Endothelial cell of umbilical vein (primary cell): ENCODE data around the gene ENAH. TPM values are rescaled to one million over a fixed set of nuclear protein-coding genes. Genes with fewer than 3 reads are reported as not detected.

Experiments
- BruUV-seq: library from RNA; stranded (reverse); fragments of 400-500 nt; replicated peaks from 2 replicates; lab custom pipeline; 2021; lab: Mats Ljungman, UMichigan
- CTCF ChIA-PET: fragments of 300-600, 350-600 bp; sonication (Branson Sonifier 250); formaldehyde crosslinking; loops from one replicate; lab custom pipeline; 2021; ENCODE audit warnings: antibody characterized with exemption, inconsistent platforms; lab: Charles Lee
- POLR2A ChIA-PET: fragments of 300-600, 350-600 bp; sonication (Branson Sonifier 250); formaldehyde crosslinking; loops from one replicate; lab custom pipeline; 2021; ENCODE audit warnings: antibody characterized with exemption, inconsistent platforms; lab: Charles Lee
- DNase-seq: peaks from one replicate; pipeline ENCODE4 v3.0.0-alpha.2; 2011; ENCODE audit warnings: low read depth, low spot score
- FAIRE-seq: peaks from 2 replicates; lab custom pipeline; 2011; peaks lifted over from hg19 to GRCh38; lab: Jason Lieb, UNC
- H2AFZ ChIP-seq: 2 replicates; pipeline ENCODE4 v1.6.0; 2012; ENCODE audit warnings: low read depth, low read length, control low read depth, inconsistent platforms
- H3K27ac ChIP-seq: 2 replicates; pipeline ENCODE4 v1.5.1; 2011; ENCODE audit warnings: low read depth, mild to moderate bottlenecking, control low read depth, low read length, moderate library complexity; ENCODE audit not compliant: insufficient read depth
- H3K27me3 ChIP-seq, 2 experiments: 2 replicates each; pipeline versions ENCODE4 v1.6.0 to v1.6.1; 2011; ENCODE audit warnings: low read length in 2 of 2, mixed read lengths in 1 of 2; ENCODE audit not compliant: control insufficient read depth in 2 of 2, insufficient read depth in 2 of 2
- H3K36me3 ChIP-seq, 2 experiments: 2 replicates in 1 of 2; 3 replicates in 1 of 2; pipeline ENCODE4 v1.5.1; 2011; ENCODE audit warnings: low read length in 2 of 2, mild to moderate bottlenecking in 1 of 2, moderate library complexity in 1 of 2; ENCODE audit not compliant: control insufficient read depth in 2 of 2, insufficient read depth in 2 of 2; ENCODE audit errors: extremely low read depth in 1 of 2
- H3K4me1 ChIP-seq: 3 replicates; pipeline ENCODE4 v1.5.1; 2011; ENCODE audit warnings: mild to moderate bottlenecking, low read length; ENCODE audit not compliant: control insufficient read depth, insufficient read depth; ENCODE audit errors: extremely low read depth
- H3K4me2 ChIP-seq: 2 replicates; pipeline ENCODE4 v1.6.1; 2011; ENCODE audit warnings: low read length, control low read depth, mixed read lengths; ENCODE audit not compliant: insufficient read depth
- H3K4me3 ChIP-seq, 3 experiments: fragments of 200-600 bp in 1 of 3; sonication (generic), shearing (Covaris generic) in 1 of 3; replicated peaks in 1 of 3; 2 replicates each; pipeline ENCODE4 v1.5.1; 2011 to 2016; ENCODE audit warnings: control low read depth in 3 of 3, low read length in 3 of 3, mild to moderate bottlenecking in 2 of 3, inconsistent platforms in 1 of 3, low read depth in 1 of 3, moderate library complexity in 1 of 3; ENCODE audit not compliant: insufficient read depth in 1 of 3
- H3K79me2 ChIP-seq: 2 replicates; pipeline ENCODE4 v1.6.0; 2012; ENCODE audit warnings: low read length, inconsistent platforms; ENCODE audit not compliant: control insufficient read depth, insufficient read depth
- H3K9ac ChIP-seq: replicated peaks from 2 replicates; pipeline ENCODE3; 2011; ENCODE audit warnings: low read length, control low read depth; ENCODE audit not compliant: insufficient read depth; ENCODE audit errors: extremely low read depth
- H3K9me1 ChIP-seq: replicated peaks from 3 replicates; pipeline ENCODE4 v1.6.0; 2011; ENCODE audit warnings: mild to moderate bottlenecking, low read length; ENCODE audit not compliant: control insufficient read depth, insufficient read depth; ENCODE audit errors: extremely low read depth
- H3K9me3 ChIP-seq: replicated peaks from 2 replicates; pipeline ENCODE4 v1.5.1; 2012; ENCODE audit warnings: low read length, inconsistent platforms; ENCODE audit not compliant: control insufficient read depth, insufficient read depth
- H4K20me1 ChIP-seq: replicated peaks from 2 replicates; pipeline ENCODE3; 2011; ENCODE audit warnings: mild to moderate bottlenecking, low read length; ENCODE audit not compliant: control insufficient read depth, insufficient read depth; ENCODE audit errors: extremely low read depth
- EZH2 ChIP-seq: IDR thresholded peaks from 2 replicates; pipeline ENCODE4 v1.6.1; 2012; ENCODE audit warnings: borderline replicate concordance, low read depth, mild to moderate bottlenecking, moderate library complexity, low read length, inconsistent platforms; ENCODE audit not compliant: severe bottlenecking
- FOS ChIP-seq: IDR thresholded peaks from 2 replicates; pipeline ENCODE4 v1.6.1; 2011; ENCODE audit warnings: mild to moderate bottlenecking, low read length, moderate library complexity, borderline replicate concordance; ENCODE audit not compliant: insufficient read depth
- GATA2 ChIP-seq: IDR thresholded peaks from 2 replicates; pipeline ENCODE4 v1.7.0; 2011; ENCODE audit warnings: low read depth, mild to moderate bottlenecking, moderate library complexity, mixed read lengths, low read length; ENCODE audit not compliant: insufficient read length, insufficient read depth
- JUN ChIP-seq: IDR thresholded peaks from 2 replicates; pipeline ENCODE4 v1.6.1; 2011; ENCODE audit warnings: borderline replicate concordance, low read depth; ENCODE audit not compliant: insufficient read length, insufficient read depth
- MYC ChIP-seq: IDR thresholded peaks from one replicate; pipeline ENCODE4 v1.6.1; 2011; ENCODE audit warnings: mild to moderate bottlenecking, low read depth, low read length
- POLR2A ChIP-seq: IDR thresholded peaks from 2 replicates; pipeline ENCODE4 v1.6.1; 2012; ENCODE audit warnings: low read depth, mild to moderate bottlenecking, control low read depth, low read length
- POLR2AphosphoS5 ChIP-seq: IDR thresholded peaks from 2 replicates; pipeline ENCODE4 v1.6.1; 2012; ENCODE audit warnings: low read depth, mild to moderate bottlenecking, control low read depth, low read length, moderate library complexity; ENCODE audit not compliant: insufficient read depth
- dilution Hi-C: fragments of 300-500 bp; cut with MboI; formaldehyde crosslinking; loops from one replicate; pipeline ENCODE4 v1.15.0; 2019; ENCODE audit warnings: low sequenced_read_pairs; ENCODE audit not compliant: extremely low pct_ligation_motif_present
- intact Hi-C: fragments of 100-400 bp; cut with micrococcal nuclease; formaldehyde crosslinking; loops from one replicate; pipeline ENCODE4 v1.10.0; 2022
- polyA plus RNA-seq, 4 experiments: library from polyadenylated mRNA; depleted of rRNA in 3 of 4; stranded (reverse) in 3 of 4; unstranded in 1 of 4; fragments of >200 nt; gene quantifications; 2 replicates each; pipeline versions ENCODE4 v1.2.1 to v1.2.3, GENCODE V29; 2011 to 2012; ENCODE audit warnings: missing spikeins in 1 of 4
- total RNA-seq: library from RNA; stranded (reverse); gene quantifications from 2 replicates; pipeline ENCODE4 v1.2.3, GENCODE V29; 2021
- TF ChIP-seq, protein P1 (sequence below): IDR thresholded peaks from 2 replicates; pipeline ENCODE4 v1.6.1; 2011; ENCODE audit not compliant: insufficient read depth, insufficient read length
- TF ChIP-seq, protein P2 (sequence below), 2 donors: IDR thresholded peaks; 1 replicate in 1 of 2; 2 replicates in 1 of 2; pipeline ENCODE4 v1.5.1; 2011; ENCODE audit warnings: low read length in 2 of 2, mild to moderate bottlenecking in 2 of 2, moderate library complexity in 2 of 2, control low read depth in 1 of 2, inconsistent platforms in 1 of 2, low read depth in 1 of 2; ENCODE audit not compliant: insufficient read depth in 1 of 2; ENCODE audit errors: extremely low read depth in 1 of 2

ENAH gene
- total and polyA plus RNA-seq, 2 donors (not counting 3 experiments of a cell fraction or from before 2014, with no cell fraction given), result 19.9 to 95.6 TPM

DNA sequence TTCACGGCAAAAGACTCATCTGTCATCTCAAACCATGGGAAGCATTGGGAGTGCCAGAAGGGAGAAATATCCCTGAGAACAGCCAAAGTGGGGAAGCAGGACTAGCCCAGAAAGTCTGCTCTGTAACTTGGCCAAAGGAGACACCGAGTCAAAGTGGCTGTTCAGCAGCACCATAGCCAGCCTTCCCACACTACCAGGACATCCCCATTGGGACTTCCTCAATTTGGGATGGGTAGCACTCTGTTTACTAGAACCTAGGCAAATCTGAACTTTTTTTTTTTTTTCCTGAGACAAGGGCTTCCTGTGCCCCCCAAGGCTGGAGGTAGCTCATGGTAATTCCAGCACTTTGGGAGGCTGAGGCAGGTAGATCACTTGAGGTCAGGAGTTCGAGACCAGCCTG lies 93.0 kb downstream of the ENAH start:
- Histone ChIP-seq H2AFZ (no peak overlapping the region), H3K4me3 (no peak overlapping the region), H3K79me2 (no peaks in the 10 kb centered on the region), H3K9me1 (no peaks in the 10 kb centered on the region), H3K36me3 (peaks cover 0 to 5% of the 10 kb centered on the region in 2 experiments), H3K27me3 (no peaks in the 10 kb centered on the region), H3K4me1 (no peaks in the 10 kb centered on the region), H3K4me2 (no peak overlapping the region), H3K9me3 (no peaks in the 10 kb centered on the region), H3K27ac (no peak overlapping the region), H4K20me1 (no peaks in the 10 kb centered on the region), H3K9ac (no peak overlapping the region)
- intact Hi-C loops (loop anchor here (10.0 kb wide), 1 partner anchor 415 kb away; no protein-coding TSS in a partner anchor), dilution Hi-C loops (no loop called here)
- DNase-seq, result no peak
- TF ChIP-seq, protein P1, sequence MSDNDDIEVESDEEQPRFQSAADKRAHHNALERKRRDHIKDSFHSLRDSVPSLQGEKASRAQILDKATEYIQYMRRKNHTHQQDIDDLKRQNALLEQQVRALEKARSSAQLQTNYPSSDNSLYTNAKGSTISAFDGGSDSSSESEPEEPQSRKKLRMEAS, result no peak
- TF ChIP-seq POLR2AphosphoS5, result no peak
- TF ChIP-seq GATA2, result no peak
- TF ChIP-seq EZH2, result no peak
- no peak for TF ChIP-seq FOS
- TF ChIP-seq MYC, result no peak
- TF ChIP-seq JUN, result no peak
- TF ChIP-seq POLR2A, result no peak
- TF ChIP-seq, protein P2, sequence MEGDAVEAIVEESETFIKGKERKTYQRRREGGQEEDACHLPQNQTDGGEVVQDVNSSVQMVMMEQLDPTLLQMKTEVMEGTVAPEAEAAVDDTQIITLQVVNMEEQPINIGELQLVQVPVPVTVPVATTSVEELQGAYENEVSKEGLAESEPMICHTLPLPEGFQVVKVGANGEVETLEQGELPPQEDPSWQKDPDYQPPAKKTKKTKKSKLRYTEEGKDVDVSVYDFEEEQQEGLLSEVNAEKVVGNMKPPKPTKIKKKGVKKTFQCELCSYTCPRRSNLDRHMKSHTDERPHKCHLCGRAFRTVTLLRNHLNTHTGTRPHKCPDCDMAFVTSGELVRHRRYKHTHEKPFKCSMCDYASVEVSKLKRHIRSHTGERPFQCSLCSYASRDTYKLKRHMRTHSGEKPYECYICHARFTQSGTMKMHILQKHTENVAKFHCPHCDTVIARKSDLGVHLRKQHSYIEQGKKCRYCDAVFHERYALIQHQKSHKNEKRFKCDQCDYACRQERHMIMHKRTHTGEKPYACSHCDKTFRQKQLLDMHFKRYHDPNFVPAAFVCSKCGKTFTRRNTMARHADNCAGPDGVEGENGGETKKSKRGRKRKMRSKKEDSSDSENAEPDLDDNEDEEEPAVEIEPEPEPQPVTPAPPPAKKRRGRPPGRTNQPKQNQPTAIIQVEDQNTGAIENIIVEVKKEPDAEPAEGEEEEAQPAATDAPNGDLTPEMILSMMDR (IDR thresholded peaks at IDR 0.05; ENCODE audit: extremely low read depth in 1 of 2, insufficient read depth in 1 of 2, low read depth in 1 of 2, low read length in 2 of 2), result no peak
- POLR2A ChIA-PET, result no interaction called here
- BruUV-seq, result no TSS peak
- FAIRE-seq, result no peak
- CTCF ChIA-PET, result interaction anchor here (1.3 kb wide), 1 partner anchor 10 kb away, joined by 3 read pairs; no protein-coding TSS in a partner anchor
